NCI-H345 treated with DMSO at 0.1 percent for 48 hours (cell line): ENCODE data around the gene NACA.
"Not testable (repeated sequence)": the region's sequence is repeated elsewhere in the genome, so short reads cannot be mapped to it uniquely, and the experiment has no call there.

Experiments used
- DNase-seq: peaks from one replicate; lab custom pipeline; 2025; ENCODE audit not compliant: unreplicated experiment; lab: John Stamatoyannopoulos, UW

Gene NACA

DNA sequence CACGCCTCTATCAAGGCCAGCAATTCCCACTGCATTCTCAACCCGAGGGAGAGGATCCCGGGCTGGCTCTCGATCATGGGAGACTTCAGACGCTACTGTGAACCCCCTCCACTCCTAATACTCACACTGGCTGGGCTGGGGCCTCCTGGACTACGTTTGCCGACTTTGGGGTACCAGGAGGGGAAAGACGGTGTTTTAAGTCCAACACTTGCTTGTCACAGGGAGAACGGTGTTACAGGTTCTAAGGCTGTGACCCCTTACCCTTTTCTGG, 463 bp downstream of the NACA start:
- no peak for DNase-seq

GRCh38 chr12:56723889-56724700, 1.0 kb downstream of the NACA start:
- DNase-seq = no peak

DNA sequence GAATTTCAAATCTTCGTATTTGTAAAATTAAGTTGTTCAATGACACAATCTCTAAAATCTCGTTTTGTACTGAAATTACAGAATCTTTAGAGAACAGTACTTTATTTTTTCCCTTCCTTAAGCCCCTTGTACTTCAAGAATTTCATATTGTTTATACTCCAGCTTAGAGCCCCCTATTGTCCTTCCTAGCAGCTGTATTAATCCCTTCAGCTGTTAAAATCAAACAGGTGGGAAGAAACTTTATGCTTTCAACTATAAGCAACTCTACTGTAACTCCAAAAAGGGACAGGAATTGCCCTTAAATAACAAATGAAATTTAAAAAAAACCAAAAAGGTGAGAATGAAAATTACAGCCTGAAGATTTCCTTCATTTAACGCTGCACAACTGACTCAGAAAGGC, 1.7 kb downstream of the NACA start:
- no peak for DNase-seq

DNA sequence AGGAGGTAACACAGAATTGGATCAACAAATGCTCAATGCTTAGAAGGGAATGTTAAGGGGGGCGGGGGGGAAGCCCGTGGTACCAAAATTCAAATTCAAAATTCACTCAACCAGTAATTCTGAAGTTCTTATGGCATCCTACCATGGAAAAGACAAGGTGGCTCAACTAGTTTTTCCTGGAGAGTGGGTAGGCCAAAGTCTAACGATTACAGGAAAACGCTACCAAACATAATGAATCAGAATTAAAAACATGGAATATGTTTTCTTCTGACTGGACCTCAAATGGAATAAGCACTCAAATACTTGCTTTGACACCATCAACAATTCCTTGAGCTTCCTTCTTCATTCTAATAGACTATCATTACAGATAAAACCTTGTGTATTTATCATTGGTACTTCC, 2.3 kb downstream of the NACA start:
- no peak for DNase-seq

DNA sequence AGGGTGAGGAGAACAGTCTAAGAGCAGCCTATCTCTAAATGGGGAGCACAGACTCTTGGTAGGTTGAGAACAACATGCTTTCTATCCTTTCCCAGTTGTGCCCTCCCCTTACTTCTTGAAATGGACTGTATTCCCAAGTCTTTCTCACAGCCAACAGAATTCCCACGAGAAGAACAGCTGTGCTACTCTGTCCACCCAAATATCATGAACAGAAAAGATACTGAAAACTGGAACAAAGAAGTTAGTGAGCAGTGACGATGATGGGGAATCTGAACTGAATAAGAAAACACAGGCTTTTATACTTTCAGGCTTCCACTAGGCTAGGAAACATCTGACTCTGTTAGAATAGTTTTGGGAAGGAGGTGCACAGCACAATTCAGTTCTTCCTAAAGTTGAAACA, 3.4 kb downstream of the NACA start:
- DNase-seq = no peak

DNA sequence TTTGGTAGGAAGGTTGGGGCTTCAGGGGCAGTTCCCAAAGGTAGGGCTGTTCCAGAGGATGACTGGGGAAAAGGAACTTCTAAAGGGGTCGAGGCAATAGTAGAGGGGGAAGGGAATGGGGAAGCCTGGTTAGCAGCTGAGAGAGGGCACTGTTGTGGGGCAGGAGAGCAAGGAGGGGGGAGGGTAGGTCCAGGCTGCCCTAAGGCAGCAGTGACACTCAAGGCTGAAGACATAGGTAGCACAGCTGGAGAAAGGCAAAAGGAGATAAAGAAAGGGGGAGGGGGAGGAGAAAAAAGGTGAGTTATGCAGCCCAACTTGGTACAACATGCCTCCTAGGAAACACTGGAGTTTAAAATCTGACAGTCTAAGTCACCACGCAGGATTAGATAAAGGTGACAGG, 3.9 kb downstream of the NACA start:
- no peak for DNase-seq

DNA sequence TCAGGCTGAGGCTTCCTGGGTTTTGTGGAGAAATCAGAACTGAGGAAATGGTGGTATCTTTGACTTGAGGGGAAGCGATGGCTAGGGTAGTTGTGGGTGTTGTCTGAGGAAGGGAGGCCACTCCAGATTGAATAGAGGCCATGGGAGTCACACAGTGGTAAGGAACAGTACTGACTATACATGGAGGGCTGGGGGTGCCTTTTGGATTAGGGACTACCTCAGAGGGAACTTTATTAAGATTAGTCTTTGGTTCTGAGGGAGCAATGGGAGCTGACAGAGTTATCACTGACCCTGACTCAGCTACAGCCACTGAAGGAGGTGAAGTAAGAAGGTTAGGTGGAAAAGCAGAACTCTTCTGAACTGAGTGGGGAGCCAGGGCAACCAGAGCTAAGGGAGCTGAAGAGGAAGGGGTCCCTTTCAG, 4.4 kb downstream of the NACA start:
- DNase-seq = no peak

DNA sequence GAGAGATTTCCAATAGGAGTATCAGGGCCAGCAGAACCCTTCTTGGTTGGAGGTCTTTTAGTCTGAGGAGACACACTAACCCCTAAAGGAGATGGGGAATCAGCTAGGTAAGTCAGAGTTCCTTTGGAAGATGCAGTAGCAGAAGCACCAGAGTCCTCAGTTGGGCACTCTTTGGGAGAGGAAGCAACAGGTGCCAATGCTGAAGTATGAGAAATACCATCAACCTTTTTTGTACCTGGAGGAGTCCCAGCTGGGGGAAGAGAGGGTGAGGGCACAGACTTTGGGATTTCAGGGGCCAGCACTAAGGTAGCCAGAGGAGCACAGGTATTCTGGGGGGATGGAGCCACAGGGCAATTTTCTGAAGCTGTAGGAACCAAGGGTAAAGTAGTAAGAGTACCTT, 6.0 kb downstream of the NACA start:
- no peak for DNase-seq

DNA sequence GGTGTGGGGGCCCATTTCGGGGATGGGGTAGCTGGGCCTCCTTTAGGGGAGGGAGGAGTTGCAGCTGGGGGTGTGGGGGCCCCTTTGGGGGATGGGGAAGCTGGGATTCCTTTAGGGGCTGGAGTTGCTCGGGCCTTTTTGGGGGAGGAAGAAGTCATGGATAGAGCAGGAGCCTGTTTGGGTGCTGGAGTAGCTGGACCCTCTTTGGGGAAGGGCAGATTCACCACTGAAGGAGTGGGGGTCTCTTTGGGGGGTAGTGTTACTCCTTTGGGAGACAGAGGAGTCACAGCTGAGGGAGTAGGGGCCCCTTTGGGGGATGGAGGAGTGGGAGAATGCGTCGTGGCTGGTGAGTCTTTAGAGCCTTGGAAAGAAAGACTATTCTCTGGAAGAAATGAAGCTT, 6.5 kb downstream of the NACA start:
- no peak for DNase-seq

DNA sequence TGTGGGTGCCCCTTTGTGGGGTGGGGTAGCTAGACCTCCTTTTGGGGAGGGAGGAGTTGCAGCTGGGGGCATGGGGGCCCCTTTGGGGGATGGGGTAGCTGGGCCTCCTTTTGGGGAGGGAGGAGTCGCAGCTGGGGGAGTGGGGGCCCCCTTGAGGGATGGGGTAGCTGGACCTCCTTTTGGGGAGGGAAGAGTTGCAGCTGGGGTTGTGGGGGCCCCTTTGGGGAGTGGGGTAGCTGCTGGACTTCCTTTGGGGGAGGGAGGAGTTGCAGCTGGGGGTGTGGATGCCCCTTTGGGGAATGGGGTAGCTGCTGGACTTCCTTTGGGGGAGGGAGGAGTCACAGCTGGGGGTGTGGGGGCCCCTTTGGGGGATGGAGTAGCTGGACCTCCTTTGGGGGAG, 7.0 kb downstream of the NACA start:
- no peak for DNase-seq

- no peak for DNase-seq
These were observed 7.9 kb downstream of the NACA start for GRCh38 chr12:56716933-56717880.

GRCh38 chr12:56716458-56716857, 8.6 kb downstream of the NACA start:
- DNase-seq = no peak

DNA sequence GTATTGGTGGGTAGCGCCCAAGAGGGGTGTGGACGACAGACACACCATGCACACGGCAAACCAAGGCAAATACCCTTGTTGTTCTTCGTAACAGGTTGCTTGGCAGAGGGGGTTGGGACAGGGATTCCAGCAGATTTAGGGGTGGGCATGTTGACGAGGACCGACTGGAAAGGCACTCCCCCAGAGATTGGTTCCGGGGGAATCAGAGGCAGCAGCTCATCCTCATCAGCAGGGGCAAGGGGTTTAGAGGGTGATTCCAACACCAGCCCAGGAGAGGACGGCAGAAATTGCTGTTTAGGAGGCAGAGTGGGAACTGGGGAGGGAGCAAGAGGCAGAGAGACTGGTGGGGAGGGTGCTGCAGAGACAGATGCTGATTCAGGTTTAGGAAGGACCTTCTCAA, 9.3 kb downstream of the NACA start:
- DNase-seq = no peak

DNA sequence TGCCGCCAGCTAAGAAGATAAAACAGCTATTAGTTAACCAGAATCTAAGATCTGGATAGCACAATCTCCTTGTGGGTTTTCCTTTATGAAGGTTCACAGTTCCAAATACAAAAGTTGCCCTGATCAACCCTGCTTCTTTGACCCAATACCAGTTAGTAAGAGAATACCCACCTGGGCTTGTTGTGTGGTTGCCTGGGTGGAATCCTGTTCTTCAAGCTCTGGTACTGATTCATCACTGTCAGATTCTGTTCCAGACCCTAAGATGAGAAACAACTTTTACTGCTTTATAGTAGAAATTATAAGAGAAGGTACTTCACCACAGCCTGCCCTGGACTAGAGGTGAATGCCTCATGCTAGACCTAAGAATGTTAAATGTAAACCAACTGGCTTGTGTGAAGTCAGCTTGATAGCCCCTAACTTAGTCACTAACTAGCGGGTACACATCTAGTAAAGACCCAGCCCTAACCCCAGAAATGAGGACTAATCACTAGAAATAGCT, 10.6 kb downstream of the NACA start:
- no peak for DNase-seq

- DNase-seq = no peak
These were observed 11.8 kb downstream of the NACA start for GRCh38 chr12:56713345-56713744.

DNA sequence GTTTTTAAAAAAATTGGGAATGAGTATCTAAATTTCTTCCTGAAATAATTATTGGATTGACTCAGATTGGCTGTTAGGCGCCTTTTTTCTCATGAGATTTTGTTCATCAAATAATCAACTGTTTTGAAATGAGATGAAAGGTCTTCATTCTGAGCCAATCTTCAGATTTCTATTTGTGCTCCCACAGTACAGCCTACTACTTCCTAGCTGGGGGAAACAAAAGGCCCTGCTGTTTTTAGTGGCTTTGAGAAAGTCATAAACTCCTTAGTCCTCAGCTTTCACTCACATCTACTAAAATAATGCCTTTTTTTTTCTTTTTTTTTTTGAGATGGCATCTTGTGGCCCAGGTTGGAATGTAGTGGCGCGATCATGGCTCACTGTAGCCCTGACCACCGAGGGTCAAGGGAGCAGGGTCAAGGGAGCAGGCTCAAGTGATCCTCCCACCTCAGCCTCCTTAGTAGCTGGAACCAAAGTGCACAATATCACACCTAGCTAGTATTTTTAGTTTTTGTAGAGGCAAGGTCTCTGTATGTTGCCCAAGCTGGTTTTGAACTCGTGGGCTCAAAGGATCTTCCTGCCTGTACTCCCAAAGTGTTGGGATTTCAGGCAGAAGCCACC, 15.2 kb downstream of the NACA start:
- DNase-seq = no peak

- DNase-seq = not testable (repeated sequence)
These were observed 20.6 kb downstream of the NACA start for GRCh38 chr12:56704522-56704921.

DNA sequence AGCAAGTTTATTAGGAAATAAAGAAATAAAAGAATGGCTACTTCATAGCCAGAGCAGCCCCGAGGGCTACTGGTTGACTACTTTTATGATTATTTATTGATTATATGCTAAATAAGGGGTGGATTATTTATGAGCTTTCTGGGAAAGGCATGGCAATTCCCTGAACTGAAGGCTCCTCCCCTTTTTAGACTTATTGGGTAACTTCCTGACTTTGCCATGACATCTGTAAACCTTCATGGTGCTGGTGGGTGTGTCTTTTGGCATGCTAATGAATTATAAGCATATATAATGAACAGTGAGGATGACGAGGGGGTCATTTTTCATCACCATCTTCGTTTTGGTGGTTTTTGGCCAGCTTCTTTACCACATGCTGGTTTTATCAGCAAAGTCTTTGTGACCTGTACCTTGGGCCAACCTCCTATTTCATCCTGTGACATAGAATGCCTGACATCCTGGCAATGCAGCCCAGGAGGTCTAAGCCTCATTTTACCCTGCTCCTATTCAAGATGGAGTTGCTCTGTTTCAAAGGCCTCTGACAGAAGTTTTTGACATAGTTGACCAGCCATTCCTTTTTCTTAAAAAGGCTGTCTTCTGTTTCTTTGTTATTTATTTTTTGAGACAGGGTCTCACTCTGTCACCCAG, 26.0 kb downstream of the NACA start:
- DNase-seq = no peak

DNA sequence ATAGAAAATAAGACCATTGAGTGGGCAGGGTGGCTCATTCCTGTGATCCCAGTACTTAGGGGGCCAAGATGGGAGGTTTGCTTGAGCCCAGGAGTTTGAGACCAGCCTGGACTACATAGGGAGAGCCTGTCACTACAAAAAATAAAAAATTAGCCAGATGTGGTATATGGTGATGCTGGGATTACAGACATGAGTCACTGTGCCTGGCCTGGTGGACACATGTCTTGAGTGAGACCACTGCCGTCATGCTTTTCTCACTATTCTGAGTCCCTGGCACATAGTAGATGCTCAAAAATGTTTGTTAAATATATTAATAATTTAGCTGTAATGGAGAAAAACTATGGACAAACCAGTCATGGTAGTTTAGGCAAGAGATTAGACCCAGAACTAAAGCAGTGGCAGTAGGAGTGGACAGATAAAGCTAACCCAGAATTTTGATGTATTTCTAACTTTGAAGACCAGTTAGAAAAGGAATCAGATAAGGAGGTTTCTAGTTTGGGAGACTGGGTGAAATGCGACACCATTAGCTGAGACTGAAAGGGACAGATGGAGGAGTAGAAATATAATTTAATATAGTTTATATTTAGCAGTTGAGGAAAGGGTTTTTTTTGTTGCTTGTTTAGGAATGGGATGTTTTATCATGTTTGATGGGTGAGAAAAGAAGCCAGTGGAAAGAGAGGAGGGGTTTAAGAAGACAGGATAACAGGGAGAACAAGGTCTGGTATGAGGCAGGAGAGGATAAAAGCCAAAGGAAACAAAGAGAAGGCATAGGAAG, 29.6 kb downstream of the NACA start:
- no peak for DNase-seq

- DNase-seq = no peak
These were observed 30.9 kb downstream of the NACA start for GRCh38 chr12:56694161-56694560.

DNA sequence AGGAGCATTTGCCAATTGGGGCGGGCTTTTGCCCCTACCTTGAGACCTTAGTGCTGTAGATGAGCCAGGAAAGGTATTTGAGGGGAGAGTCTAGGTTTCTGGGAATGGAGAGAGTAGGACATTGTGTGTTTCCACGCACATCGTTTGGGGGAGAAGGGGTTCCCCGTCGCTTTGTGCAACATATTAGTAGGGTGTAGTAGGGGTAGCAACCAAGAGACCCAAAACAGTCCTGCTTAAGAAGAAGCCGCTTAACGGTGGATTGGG, 36.3 kb downstream of the NACA start:
- no peak for DNase-seq
